ENCODE data around the gene KRT39. TPM values are rescaled to one million over a fixed set of nuclear protein-coding genes. Genes with fewer than 3 reads are reported as not detected.

KRT39 gene
- total and polyA plus RNA-seq, 2 experiments from 2014 or later, result not detected

GRCh38 chr17:40915721-40916256 is 51.0 kb downstream of the KRT39 start:
- no peaks in the 10 kb centered on the region for H3K36me3 ChIP-seq (replicated peaks; ENCODE audit: insufficient read depth, low read depth)
- peak overlapping the region; percentile 68 for H3K27ac ChIP-seq
- H4K20me1 ChIP-seq (ENCODE audit: insufficient read depth, poor library complexity, severe bottlenecking), result no peaks in the 10 kb centered on the region
- H3K79me2 ChIP-seq, result no peaks in the 10 kb centered on the region
- H3K27me3 ChIP-seq, result no peaks in the 10 kb centered on the region
- TF ChIP-seq EZH2phosphoT487 (IDR thresholded peaks at IDR 0.05; ENCODE audit: low read depth, severe bottlenecking, unreplicated experiment) (no peak), EZH2 (IDR thresholded peaks at IDR 0.05; ENCODE audit: borderline replicate concordance) (no peak), CTCF (IDR thresholded peaks at IDR 0.05; ENCODE audit: poor library complexity) (no peak)
- peaks cover 3% of the 10 kb centered on the region for H3K4me1 ChIP-seq (ENCODE audit: insufficient read depth)
- no peaks in the 10 kb centered on the region for H3K9me2 ChIP-seq (replicated peaks; ENCODE audit: insufficient read depth)
- no peak overlapping the region for H3K4me2 ChIP-seq
- no peak overlapping the region for H2AFZ ChIP-seq
- WGBS (ENCODE audit: low lambda C conversion rate, missing lambda C conversion rate), result 80% methylated on average over 2 of the region's 2 CpGs
- no peak for DNase-seq (ENCODE audit: low spot score)
- no peak overlapping the region for H3K4me3 ChIP-seq
- no peaks in the 10 kb centered on the region for H3K9me3 ChIP-seq (ENCODE audit: low read depth)

- DNase-seq (ENCODE audit: low spot score), result peak; percentile 49
- Histone ChIP-seq H3K4me2 (no peak overlapping the region), H4K20me1 (ENCODE audit: insufficient read depth, poor library complexity, severe bottlenecking) (no peaks in the 10 kb centered on the region), H3K36me3 (replicated peaks; ENCODE audit: insufficient read depth, low read depth) (no peaks in the 10 kb centered on the region), H2AFZ (no peak overlapping the region), H3K27me3 (no peaks in the 10 kb centered on the region), H3K27ac (peak overlapping the region; percentile 72), H3K4me1 (ENCODE audit: insufficient read depth) (peaks cover 6% of the 10 kb centered on the region), H3K4me3 (no peak overlapping the region), H3K9me3 (ENCODE audit: low read depth) (no peaks in the 10 kb centered on the region), H3K79me2 (no peaks in the 10 kb centered on the region), H3K9me2 (replicated peaks; ENCODE audit: insufficient read depth) (no peaks in the 10 kb centered on the region)
- TF ChIP-seq EZH2phosphoT487 (IDR thresholded peaks at IDR 0.05; ENCODE audit: low read depth, severe bottlenecking, unreplicated experiment), result no peak
- no peak for TF ChIP-seq CTCF (IDR thresholded peaks at IDR 0.05; ENCODE audit: poor library complexity)
- no peak for TF ChIP-seq EZH2 (IDR thresholded peaks at IDR 0.05; ENCODE audit: borderline replicate concordance)
- WGBS (ENCODE audit: low lambda C conversion rate, missing lambda C conversion rate), result 69% methylated on average over 3 of the region's 3 CpGs
Measured at GRCh38 chr17:40915199-40915661, 51.5 kb downstream of the KRT39 start.

GRCh38 chr17:40914075-40914855 is 52.5 kb downstream of the KRT39 start:
- Histone ChIP-seq H3K27ac (peak overlapping the region; percentile 72), H3K4me3 (no peak overlapping the region), H3K27me3 (no peaks in the 10 kb centered on the region), H3K9me2 (replicated peaks; ENCODE audit: insufficient read depth) (no peaks in the 10 kb centered on the region), H4K20me1 (ENCODE audit: insufficient read depth, poor library complexity, severe bottlenecking) (no peaks in the 10 kb centered on the region), H3K79me2 (no peaks in the 10 kb centered on the region), H3K36me3 (replicated peaks; ENCODE audit: insufficient read depth, low read depth) (no peaks in the 10 kb centered on the region), H3K9me3 (ENCODE audit: low read depth) (no peaks in the 10 kb centered on the region), H3K4me2 (no peak overlapping the region), H3K4me1 (ENCODE audit: insufficient read depth) (peaks cover 9% of the 10 kb centered on the region), H2AFZ (no peak overlapping the region)
- 94% methylated on average over 3 of the region's 3 CpGs for WGBS (ENCODE audit: low lambda C conversion rate, missing lambda C conversion rate)
- DNase-seq (ENCODE audit: low spot score), result no peak
- TF ChIP-seq EZH2 (IDR thresholded peaks at IDR 0.05; ENCODE audit: borderline replicate concordance) (no peak), EZH2phosphoT487 (IDR thresholded peaks at IDR 0.05; ENCODE audit: low read depth, severe bottlenecking, unreplicated experiment) (no peak), CTCF (IDR thresholded peaks at IDR 0.05; ENCODE audit: poor library complexity) (no peak)
